ENCODE results near the gene NAV3.

- TF ChIP-seq CTCF (conservative IDR thresholded peaks at IDR 0.05; ENCODE audit: low read length) (no peak), EZH2phosphoT487 (IDR thresholded peaks at IDR 0.05; ENCODE audit: borderline replicate concordance) (no peak)
Observed at GRCh38 chr12:78115889-78116288, 285.2 kb downstream of the NAV3 start.
